NCI-H446 treated with DMSO at 0.1 percent for 48 hours (cell line): ENCODE data around the gene GNB5.
A peak's percentile ranks its signal among the peaks of the same experiment; 100 is the strongest.
"Not testable (repeated sequence)": the region's sequence is repeated elsewhere in the genome, so short reads cannot be mapped to it uniquely, and the experiment has no call there.

Source experiments
- DNase-seq: peaks from one replicate; lab custom pipeline; 2025; lab: John Stamatoyannopoulos, UW

The GNB5 gene

GRCh38 chr15:52191207-52191606 lies at the start of gene GNB5:
TSS of gene GNB5 (minus strand) at chr15:52191392. CDS start at chr15:52184676, 6,716 bp downstream.
- no peak for DNase-seq

- DNase-seq: no peak
Measured at GRCh38 chr15:52240166-52240565, 49.0 kb upstream of the GNB5 start.

DNA sequence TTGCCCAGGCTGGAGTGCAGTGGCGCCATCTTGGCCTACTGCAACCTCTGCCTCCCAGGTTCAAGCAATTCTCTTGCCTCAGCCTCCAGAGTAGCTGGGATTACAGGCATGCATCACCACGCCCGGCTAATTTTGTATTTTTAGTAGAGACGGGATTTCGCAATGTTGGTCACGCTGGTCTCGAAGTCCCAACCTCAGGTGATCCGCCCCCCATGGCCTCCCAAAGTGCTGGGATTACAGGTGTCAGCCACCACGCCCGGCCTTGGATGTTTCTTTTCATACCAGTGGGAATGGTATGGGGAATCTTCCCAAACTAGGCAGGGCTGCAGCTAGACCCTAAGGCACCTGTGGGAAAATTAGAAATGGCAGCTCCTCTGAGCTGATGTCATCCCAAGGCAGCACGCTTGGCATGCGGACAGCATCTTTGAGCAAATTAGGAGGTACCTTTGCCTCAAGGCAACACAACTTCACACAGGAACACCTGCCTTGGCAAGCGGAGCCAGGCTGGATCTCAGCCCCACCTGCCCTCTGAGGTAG lies 47.9 kb upstream of the GNB5 start:
- DNase-seq: not testable (repeated sequence)

GRCh38 chr15:52238149-52238548 lies 47.0 kb upstream of the GNB5 start:
- DNase-seq: no peak

DNA sequence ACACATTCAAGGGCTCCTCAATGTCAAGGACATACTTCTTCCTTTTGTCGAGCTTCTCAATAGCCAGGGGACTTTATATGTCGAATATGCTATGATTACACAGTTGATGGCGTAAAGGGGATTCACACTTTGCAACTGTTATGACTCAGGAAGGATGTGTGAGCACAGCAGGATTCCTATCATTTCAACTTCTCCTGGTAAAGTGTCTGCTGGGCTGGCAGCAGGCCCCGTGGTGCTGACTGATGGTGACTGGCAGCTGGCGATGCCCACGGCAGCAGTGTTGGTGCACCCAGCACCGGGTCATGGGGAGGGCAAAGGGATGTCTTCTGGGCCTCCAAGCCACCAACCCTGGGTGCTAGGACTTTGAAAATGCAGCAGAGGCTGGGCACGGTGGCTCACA lies 44.8 kb upstream of the GNB5 start:
- DNase-seq: no peak

- DNase-seq: no peak
Measured at GRCh38 chr15:52234596-52235541, 43.7 kb upstream of the GNB5 start.

GRCh38 chr15:52233405-52233804 lies 42.2 kb upstream of the GNB5 start:
- DNase-seq: no peak

- DNase-seq: no peak
Measured at GRCh38 chr15:52232327-52232726, 41.1 kb upstream of the GNB5 start.

DNA sequence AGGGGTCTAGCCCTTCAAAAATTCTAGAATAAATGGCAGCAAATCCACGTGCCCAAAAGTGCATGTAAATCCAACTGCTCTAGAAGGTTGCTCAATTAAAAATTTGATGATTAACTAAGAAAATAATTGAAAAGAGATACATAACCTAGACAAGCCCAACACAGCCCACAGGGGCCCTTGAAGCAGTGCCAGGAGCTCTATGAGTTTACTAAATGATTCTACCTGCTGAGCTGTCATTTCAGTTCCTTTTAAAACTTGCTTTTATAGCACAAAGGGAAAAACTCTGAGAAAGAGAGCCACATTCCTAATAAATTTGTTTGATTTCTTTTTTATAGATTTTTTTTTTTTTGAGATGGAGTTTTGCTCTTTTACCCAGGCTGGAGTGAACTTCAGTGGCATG lies 38.9 kb upstream of the GNB5 start:
- no peak for DNase-seq

- no peak for DNase-seq
Measured at GRCh38 chr15:52228921-52229320, 37.7 kb upstream of the GNB5 start.

GRCh38 chr15:52227456-52227855 lies 36.3 kb upstream of the GNB5 start:
- peak; percentile 41 for DNase-seq

- no peak for DNase-seq
Measured at GRCh38 chr15:52225230-52225629, 34.0 kb upstream of the GNB5 start.

DNA sequence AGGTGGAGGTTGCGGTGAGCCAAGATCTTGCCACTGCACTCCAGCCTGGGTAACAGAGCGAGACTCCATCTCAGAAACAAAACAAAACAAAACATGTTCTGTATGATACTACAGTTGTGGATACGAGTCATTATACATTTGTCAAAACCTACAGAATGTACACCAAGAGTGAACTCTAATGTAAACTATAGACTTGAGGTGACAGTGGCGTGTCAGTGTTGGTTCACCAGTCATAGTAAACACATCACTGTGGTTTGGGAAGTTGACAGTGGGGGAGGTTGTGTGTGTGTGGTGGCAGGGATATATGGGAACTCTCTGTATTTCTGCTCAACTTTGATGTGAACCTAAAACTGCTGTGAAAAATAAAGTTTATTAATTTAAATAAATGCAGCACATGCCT lies 33.0 kb upstream of the GNB5 start:
- DNase-seq: no peak

DNA sequence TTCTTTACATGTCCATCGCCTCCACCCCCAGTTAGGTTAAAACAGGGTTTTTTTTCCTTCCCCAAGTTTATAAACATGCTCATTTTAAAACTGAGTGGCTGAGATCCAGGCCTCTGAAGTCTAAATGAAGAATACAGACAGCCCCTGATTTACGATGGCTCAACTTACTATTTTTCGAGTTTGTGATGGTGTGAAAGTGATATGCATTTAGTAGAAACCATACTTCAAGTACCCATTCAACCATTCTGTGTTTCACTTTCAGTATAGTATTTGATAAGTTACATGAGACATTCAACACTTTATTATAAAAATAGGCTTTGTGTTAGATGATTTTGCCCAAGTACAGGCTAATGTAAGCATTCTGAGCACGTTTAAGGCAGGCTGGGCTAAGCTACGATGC lies 30.5 kb upstream of the GNB5 start:
- DNase-seq: no peak

- no peak for DNase-seq
Measured at GRCh38 chr15:52220937-52221660, 29.9 kb upstream of the GNB5 start.

DNA sequence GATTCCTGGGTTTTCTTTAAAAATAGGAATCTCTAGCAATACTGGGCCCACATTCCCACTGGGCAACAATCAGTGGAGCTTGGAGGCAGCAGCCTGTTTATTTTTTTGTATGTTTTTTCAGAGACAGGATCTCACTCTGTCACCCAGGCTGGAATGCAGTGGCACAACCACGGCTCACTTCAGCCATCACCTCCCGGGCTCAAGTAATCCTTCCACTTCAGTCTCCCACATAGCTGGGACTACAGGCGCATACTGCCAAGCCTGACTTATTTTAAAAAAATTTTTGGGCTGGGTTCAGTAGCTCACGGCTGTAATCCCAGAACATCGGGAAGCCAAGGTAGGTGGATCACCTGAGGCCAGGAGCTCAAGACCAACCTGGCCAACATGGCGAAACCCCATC lies 29.1 kb upstream of the GNB5 start:
- no peak for DNase-seq

GRCh38 chr15:52218816-52219215 lies 27.6 kb upstream of the GNB5 start:
- DNase-seq: no peak

DNA sequence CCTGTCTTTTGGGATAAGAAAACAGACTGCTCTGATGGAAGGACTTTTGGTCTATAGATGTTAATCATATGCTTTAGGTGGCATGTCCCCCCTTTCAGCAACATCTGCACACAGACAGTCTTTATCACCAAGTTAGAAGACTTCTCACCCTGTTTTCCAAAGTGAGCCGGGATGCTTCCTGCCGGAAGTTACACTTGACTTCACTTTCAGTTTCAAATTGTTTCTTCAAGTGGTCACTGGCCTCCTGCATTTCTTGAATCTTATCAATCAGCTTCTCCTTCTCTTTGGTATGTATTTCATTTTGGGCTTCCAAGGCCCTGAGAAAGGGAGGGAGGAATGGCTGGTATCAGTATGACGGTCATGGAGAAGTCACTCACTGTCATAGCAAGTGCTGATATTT lies 27.2 kb upstream of the GNB5 start:
- DNase-seq: no peak

DNA sequence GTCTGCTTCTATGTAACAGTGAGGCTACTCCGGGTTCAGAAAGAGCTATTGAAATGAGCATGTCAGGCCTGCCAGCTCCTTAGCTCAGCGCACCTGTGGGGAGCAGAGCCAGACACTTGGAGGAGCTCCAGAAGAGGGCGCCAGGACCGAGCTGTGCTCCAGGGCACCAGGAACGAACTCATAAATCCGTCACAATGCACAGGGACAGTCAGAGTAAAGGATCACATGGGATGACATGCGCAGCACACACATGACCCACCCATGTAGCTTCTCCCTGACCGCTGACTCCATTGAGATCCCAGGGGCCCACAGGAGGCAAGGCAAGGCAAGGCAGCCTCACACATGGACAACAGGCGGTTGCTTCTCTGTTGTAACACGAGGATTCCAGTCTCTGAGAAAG lies 26.0 kb upstream of the GNB5 start:
- DNase-seq: no peak

- no peak for DNase-seq
Measured at GRCh38 chr15:52214553-52214952, 23.4 kb upstream of the GNB5 start.

DNA sequence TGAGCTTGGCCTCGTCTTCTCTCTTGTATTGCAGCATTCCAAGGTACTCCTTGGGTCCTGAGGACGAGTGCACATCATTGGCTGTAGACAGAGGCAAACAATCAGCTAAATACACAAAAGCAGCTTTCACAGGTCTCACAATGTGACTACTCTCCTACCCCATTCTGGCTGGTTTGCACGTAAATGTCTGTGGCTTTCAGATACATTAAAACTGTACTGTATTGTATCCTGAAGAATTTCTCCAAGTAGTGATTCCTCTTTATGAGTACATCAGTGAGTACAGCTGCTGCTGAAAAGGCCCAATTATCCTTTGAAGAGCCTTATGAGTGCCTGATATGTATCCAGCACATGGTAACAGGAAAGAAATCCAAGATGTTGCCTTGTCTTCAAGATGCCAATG lies 22.0 kb upstream of the GNB5 start:
- no peak for DNase-seq

DNA sequence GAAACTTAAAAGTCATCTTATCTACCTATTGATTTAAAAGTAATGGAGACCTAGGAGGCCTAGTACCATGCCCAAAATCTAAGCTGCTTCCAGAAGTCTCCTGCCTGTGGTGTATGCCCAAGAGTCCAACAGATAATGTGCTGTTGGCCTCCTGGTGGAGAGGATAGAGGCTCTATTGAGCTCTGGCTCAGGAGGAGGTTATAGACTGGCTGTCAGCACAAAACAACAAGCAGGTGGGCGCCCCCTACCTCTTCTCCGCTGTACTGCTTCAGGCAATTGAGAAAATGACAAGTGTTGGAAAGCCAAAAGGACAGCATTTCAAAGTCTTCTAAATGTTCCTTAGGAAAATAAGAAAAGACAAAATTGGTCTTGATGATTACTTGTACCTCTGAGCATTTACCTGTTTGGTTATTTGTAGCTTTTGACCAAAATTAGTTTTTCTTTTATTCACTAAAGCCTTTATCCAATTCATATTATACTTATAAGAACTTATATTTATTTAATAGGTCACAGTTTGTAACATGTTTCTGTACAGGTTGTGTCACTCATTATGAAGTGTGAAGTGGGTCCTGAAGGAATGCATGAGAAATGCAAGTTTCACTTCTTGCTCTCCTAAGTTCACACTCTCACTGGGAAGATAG lies 17.2 kb upstream of the GNB5 start:
- peak; percentile 8 for DNase-seq

GRCh38 chr15:52207191-52207590 lies 16.0 kb upstream of the GNB5 start:
- no peak for DNase-seq
